DND-41 (cell line): ENCODE results near the gene MRPS7.
"Not testable (repeated sequence)": the region's sequence is repeated elsewhere in the genome, so short reads cannot be mapped to it uniquely, and the experiment has no call there.

Experiments used
- EZH2 ChIP-seq: IDR thresholded peaks from 3 replicates; pipeline ENCODE4 v1.6.1; 2012; ENCODE audit warnings: borderline replicate concordance, low read depth, mild to moderate bottlenecking, moderate library complexity, low read length, inconsistent platforms; ENCODE audit not compliant: severe bottlenecking
- TF ChIP-seq, protein P1 (sequence below): IDR thresholded peaks from 2 replicates; pipeline ENCODE4 v1.5.1; 2012; ENCODE audit warnings: borderline replicate concordance, low read length, moderate library complexity, mild to moderate bottlenecking; ENCODE audit not compliant: poor library complexity, severe bottlenecking; ENCODE audit errors: extremely low read depth

DNA sequence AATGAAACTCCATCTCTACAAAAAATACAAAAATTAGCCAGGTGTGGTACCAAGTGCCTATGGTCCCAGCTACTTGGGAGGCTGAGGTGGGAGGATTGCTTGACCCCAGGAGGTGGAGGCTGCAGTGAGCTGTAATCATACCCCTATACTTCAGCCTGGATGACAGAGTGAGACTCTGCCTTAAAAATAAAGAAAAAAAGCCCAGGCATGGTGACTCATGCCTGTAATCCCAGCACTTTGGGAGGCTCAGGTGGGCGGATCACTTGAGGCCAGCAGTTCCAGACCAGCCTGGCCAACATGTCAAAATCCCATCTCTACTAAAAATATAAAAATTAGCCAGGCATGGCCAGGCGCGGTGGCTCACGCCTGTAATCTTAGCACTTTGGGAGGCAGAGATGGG is 18.5 kb downstream of the MRPS7 start:
- not testable (repeated sequence) for TF ChIP-seq EZH2
- TF ChIP-seq, protein P1, sequence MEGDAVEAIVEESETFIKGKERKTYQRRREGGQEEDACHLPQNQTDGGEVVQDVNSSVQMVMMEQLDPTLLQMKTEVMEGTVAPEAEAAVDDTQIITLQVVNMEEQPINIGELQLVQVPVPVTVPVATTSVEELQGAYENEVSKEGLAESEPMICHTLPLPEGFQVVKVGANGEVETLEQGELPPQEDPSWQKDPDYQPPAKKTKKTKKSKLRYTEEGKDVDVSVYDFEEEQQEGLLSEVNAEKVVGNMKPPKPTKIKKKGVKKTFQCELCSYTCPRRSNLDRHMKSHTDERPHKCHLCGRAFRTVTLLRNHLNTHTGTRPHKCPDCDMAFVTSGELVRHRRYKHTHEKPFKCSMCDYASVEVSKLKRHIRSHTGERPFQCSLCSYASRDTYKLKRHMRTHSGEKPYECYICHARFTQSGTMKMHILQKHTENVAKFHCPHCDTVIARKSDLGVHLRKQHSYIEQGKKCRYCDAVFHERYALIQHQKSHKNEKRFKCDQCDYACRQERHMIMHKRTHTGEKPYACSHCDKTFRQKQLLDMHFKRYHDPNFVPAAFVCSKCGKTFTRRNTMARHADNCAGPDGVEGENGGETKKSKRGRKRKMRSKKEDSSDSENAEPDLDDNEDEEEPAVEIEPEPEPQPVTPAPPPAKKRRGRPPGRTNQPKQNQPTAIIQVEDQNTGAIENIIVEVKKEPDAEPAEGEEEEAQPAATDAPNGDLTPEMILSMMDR: not testable (repeated sequence)
